ENCODE data around the gene TBCCD1. TPM values are rescaled to one million over a fixed set of nuclear protein-coding genes. Genes with fewer than 3 reads are reported as not detected.

Gene TBCCD1
- total RNA-seq, 2 experiments from 2014 or later = 7.6 to 8.1 TPM

GRCh38 chr3:186525369-186526255, 41.5 kb downstream of the TBCCD1 start:
- ChIA-PET POLR2A (no interaction called here), CTCF (no interaction called here)
- DNase-seq (no peak), ATAC-seq (ENCODE audit: poor library complexity) (no peak)
- TF ChIP-seq, protein P1, sequence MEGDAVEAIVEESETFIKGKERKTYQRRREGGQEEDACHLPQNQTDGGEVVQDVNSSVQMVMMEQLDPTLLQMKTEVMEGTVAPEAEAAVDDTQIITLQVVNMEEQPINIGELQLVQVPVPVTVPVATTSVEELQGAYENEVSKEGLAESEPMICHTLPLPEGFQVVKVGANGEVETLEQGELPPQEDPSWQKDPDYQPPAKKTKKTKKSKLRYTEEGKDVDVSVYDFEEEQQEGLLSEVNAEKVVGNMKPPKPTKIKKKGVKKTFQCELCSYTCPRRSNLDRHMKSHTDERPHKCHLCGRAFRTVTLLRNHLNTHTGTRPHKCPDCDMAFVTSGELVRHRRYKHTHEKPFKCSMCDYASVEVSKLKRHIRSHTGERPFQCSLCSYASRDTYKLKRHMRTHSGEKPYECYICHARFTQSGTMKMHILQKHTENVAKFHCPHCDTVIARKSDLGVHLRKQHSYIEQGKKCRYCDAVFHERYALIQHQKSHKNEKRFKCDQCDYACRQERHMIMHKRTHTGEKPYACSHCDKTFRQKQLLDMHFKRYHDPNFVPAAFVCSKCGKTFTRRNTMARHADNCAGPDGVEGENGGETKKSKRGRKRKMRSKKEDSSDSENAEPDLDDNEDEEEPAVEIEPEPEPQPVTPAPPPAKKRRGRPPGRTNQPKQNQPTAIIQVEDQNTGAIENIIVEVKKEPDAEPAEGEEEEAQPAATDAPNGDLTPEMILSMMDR (IDR thresholded peaks at IDR 0.05) = no peak
- Histone ChIP-seq H3K27ac (ENCODE audit: low read depth in 1 of 2, low read length in 2 of 2) (no peak overlapping the region), H3K27me3 (ENCODE audit: control insufficient read depth in 1 of 2, insufficient read depth in 2 of 2, low read length in 2 of 2) (no peaks in the 10 kb centered on the region), H3K9me3 (ENCODE audit: control insufficient read depth in 1 of 2, insufficient read depth in 1 of 2, low read length in 2 of 2) (no peaks in the 10 kb centered on the region), H3K36me3 (ENCODE audit: insufficient read depth, low read length) (no peaks in the 10 kb centered on the region), H3K4me3 (ENCODE audit: low read length) (no peak overlapping the region), H3K4me1 (ENCODE audit: insufficient read depth, low read length) (peaks cover 24% of the 10 kb centered on the region)
- Mint-ChIP-seq H3K9me3 (no peaks in the 10 kb centered on the region), H3K4me1 (ENCODE audit: low read depth) (peaks cover 40% of the 10 kb centered on the region), H3K4me3 (no peak overlapping the region), H3K27ac (no peak overlapping the region), H3K36me3 (ENCODE audit: low read depth) (no peaks in the 10 kb centered on the region), H3K27me3 (no peaks in the 10 kb centered on the region)
- intact Hi-C loops (cut with DNase I, micrococcal nuclease) = no loop called here

GRCh38 chr3:186524616-186525015, 42.5 kb downstream of the TBCCD1 start:
- no peaks in the 10 kb centered on the region for H3K36me3 Mint-ChIP-seq (ENCODE audit: low read depth)

DNA sequence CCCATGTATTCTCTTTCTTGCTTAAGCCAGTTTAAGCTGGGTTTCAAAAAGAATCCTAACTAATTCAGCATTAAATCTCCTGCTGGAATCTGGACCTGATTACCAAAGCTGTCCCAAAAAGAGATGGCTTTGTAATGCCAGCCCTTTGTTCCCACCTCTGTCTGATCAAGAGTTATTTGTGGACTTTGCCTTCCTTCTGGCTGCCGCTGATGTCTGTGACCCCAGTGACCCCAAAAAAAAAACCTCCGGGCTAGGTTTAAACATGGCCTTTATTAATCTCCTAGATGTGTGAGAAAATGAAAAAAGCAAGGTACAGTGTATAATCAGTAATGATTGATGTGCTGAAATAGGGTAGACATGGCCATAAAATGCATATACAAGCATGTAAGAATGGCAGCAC, 43.7 kb downstream of the TBCCD1 start:
- no peaks in the 10 kb centered on the region for H3K36me3 Mint-ChIP-seq (ENCODE audit: low read depth)
- DNase-seq = no peak
- no peak for ATAC-seq (ENCODE audit: poor library complexity)
- H3K4me3 Mint-ChIP-seq = no peak overlapping the region
- Histone ChIP-seq H3K36me3 (ENCODE audit: insufficient read depth, low read length) (no peaks in the 10 kb centered on the region), H3K4me3 (ENCODE audit: low read length) (no peak overlapping the region), H3K4me1 (ENCODE audit: insufficient read depth, low read length) (peaks cover 31% of the 10 kb centered on the region), H3K27me3 (ENCODE audit: control insufficient read depth in 1 of 2, insufficient read depth in 2 of 2, low read length in 2 of 2) (no peaks in the 10 kb centered on the region), H3K27ac (ENCODE audit: low read depth in 1 of 2, low read length in 2 of 2) (no peak overlapping the region), H3K9me3 (ENCODE audit: control insufficient read depth in 1 of 2, insufficient read depth in 1 of 2, low read length in 2 of 2) (no peaks in the 10 kb centered on the region)
- intact Hi-C loops (cut with DNase I, micrococcal nuclease) = no loop called here
- TF ChIP-seq, protein P1 (IDR thresholded peaks at IDR 0.05) = no peak
- no peaks in the 10 kb centered on the region for H3K9me3 Mint-ChIP-seq
- CTCF ChIA-PET = no interaction called here
- no peak overlapping the region for H3K27ac Mint-ChIP-seq
- no peaks in the 10 kb centered on the region for H3K27me3 Mint-ChIP-seq
- peaks cover 41% of the 10 kb centered on the region for H3K4me1 Mint-ChIP-seq (ENCODE audit: low read depth)
- POLR2A ChIA-PET = no interaction called here

More at GRCh38 chr3:186524616-186525015, 42.5 kb downstream of the TBCCD1 start:
- DNase-seq = no peak
- Histone ChIP-seq H3K27me3 (ENCODE audit: control insufficient read depth in 1 of 2, insufficient read depth in 2 of 2, low read length in 2 of 2) (no peaks in the 10 kb centered on the region), H3K4me1 (ENCODE audit: insufficient read depth, low read length) (peaks cover 28% of the 10 kb centered on the region), H3K4me3 (ENCODE audit: low read length) (no peak overlapping the region), H3K36me3 (ENCODE audit: insufficient read depth, low read length) (no peaks in the 10 kb centered on the region), H3K9me3 (ENCODE audit: control insufficient read depth in 1 of 2, insufficient read depth in 1 of 2, low read length in 2 of 2) (no peaks in the 10 kb centered on the region), H3K27ac (ENCODE audit: low read depth in 1 of 2, low read length in 2 of 2) (no peak overlapping the region)
- peaks cover 42% of the 10 kb centered on the region for H3K4me1 Mint-ChIP-seq (ENCODE audit: low read depth)
- no peak overlapping the region for H3K4me3 Mint-ChIP-seq
- H3K27ac Mint-ChIP-seq = no peak overlapping the region
- CTCF ChIA-PET = no interaction called here
- intact Hi-C loops (cut with DNase I, micrococcal nuclease) = no loop called here
- H3K27me3 Mint-ChIP-seq = no peaks in the 10 kb centered on the region
- POLR2A ChIA-PET = no interaction called here
- no peak for ATAC-seq (ENCODE audit: poor library complexity)
- TF ChIP-seq, protein P1 (IDR thresholded peaks at IDR 0.05) = no peak
- no peaks in the 10 kb centered on the region for H3K9me3 Mint-ChIP-seq
